ACC112 (cell line): ENCODE results near the gene RNASE8.

Experiments used
- H2AFZ ChIP-seq: fragments of 200-600 bp; sonication (generic); one replicate; pipeline ENCODE4 v1.6.0; 2017; ENCODE audit warnings: antibody characterized with exemption, low read length; ENCODE audit not compliant: unreplicated experiment
- H3K27ac ChIP-seq: fragments of 200-600 bp; sonication (generic); 2 replicates; pipeline ENCODE4 v1.5.1; 2014; ENCODE audit warnings: low read depth, mild to moderate bottlenecking, antibody characterized with exemption, low read length, moderate library complexity
- H3K27me3 ChIP-seq: fragments of 200-600 bp; sonication (generic); 2 replicates; pipeline ENCODE4 v1.6.1; 2014; ENCODE audit warnings: mild to moderate bottlenecking, antibody characterized with exemption, low read length, moderate library complexity, mixed read lengths; ENCODE audit not compliant: insufficient read depth
- H3K36me3 ChIP-seq: fragments of 200-600 bp; sonication (generic); 2 replicates; pipeline ENCODE4 v1.6.1; 2016; ENCODE audit warnings: mild to moderate bottlenecking, antibody characterized with exemption, low read length, moderate library complexity, mixed read lengths; ENCODE audit not compliant: insufficient read depth
- H3K4me1 ChIP-seq: fragments of 200-600 bp; sonication (generic); one replicate; pipeline ENCODE4 v1.6.1; 2016; ENCODE audit warnings: low read length, mixed read lengths; ENCODE audit not compliant: insufficient read depth, unreplicated experiment, control insufficient read depth
- H3K4me3 ChIP-seq: fragments of 200-600 bp; sonication (generic); 2 replicates; pipeline ENCODE4 v1.5.1; 2014; ENCODE audit warnings: mild to moderate bottlenecking, low read depth, low read length
- H3K79me2 ChIP-seq: fragments of 200-600 bp; sonication (generic); one replicate; pipeline ENCODE4 v1.6.0; 2016; ENCODE audit warnings: low read length; ENCODE audit not compliant: control insufficient read depth, unreplicated experiment, insufficient read depth

The RNASE8 gene

GRCh38 chr14:21101802-21102413 is 44.3 kb downstream of the RNASE8 start:
- H3K79me2 ChIP-seq = no peaks in the 10 kb centered on the region
- H3K36me3 ChIP-seq = no peaks in the 10 kb centered on the region
- H3K4me1 ChIP-seq = peaks cover 44% of the 10 kb centered on the region
- peak overlapping the region; percentile 82; the same call in 1 of the 2 replicates for H3K4me3 ChIP-seq
- H3K27me3 ChIP-seq = no peaks in the 10 kb centered on the region
- H2AFZ ChIP-seq = no peak overlapping the region
- H3K27ac ChIP-seq = no peak overlapping the region

- Histone ChIP-seq H2AFZ (peak overlapping the region; percentile 48), H3K27ac (no peak overlapping the region), H3K79me2 (no peaks in the 10 kb centered on the region), H3K36me3 (no peaks in the 10 kb centered on the region), H3K4me3 (peak overlapping the region; percentile 82), H3K27me3 (no peaks in the 10 kb centered on the region), H3K4me1 (peaks cover 51% of the 10 kb centered on the region)
Measured at GRCh38 chr14:21102521-21103410, 45.1 kb downstream of the RNASE8 start.

- peaks cover 54% of the 10 kb centered on the region for H3K4me1 ChIP-seq
Measured at GRCh38 chr14:21103411-21103709, 45.7 kb downstream of the RNASE8 start.

GRCh38 chr14:21103710-21104447 is 46.3 kb downstream of the RNASE8 start:
- peak overlapping the region; percentile 87 for H2AFZ ChIP-seq
- no peaks in the 10 kb centered on the region for H3K27me3 ChIP-seq
- peaks cover 54% of the 10 kb centered on the region for H3K4me1 ChIP-seq
- no peaks in the 10 kb centered on the region for H3K79me2 ChIP-seq
- peak overlapping the region; percentile 92 for H3K27ac ChIP-seq
- H3K4me3 ChIP-seq = peak overlapping the region; percentile 82
- H3K36me3 ChIP-seq = no peaks in the 10 kb centered on the region

More at GRCh38 chr14:21103411-21103709, 45.7 kb downstream of the RNASE8 start:
- Histone ChIP-seq H3K79me2 (no peaks in the 10 kb centered on the region), H3K36me3 (no peaks in the 10 kb centered on the region), H3K4me3 (peak overlapping the region; percentile 82), H3K27ac (peak overlapping the region; percentile 92), H3K27me3 (no peaks in the 10 kb centered on the region), H2AFZ (peak overlapping the region; percentile 48)

GRCh38 chr14:21104448-21105060 is 46.9 kb downstream of the RNASE8 start:
- Histone ChIP-seq H3K27ac (peak overlapping the region; percentile 92), H3K4me3 (peak overlapping the region; percentile 82), H3K27me3 (no peaks in the 10 kb centered on the region), H3K79me2 (no peaks in the 10 kb centered on the region), H3K4me1 (peaks cover 50% of the 10 kb centered on the region), H2AFZ (peak overlapping the region; percentile 87), H3K36me3 (no peaks in the 10 kb centered on the region)

GRCh38 chr14:21105095-21105494 is 47.5 kb downstream of the RNASE8 start:
- peak overlapping the region; percentile 92; the same call in 1 of the 2 replicates for H3K27ac ChIP-seq
- H3K27me3 ChIP-seq = no peaks in the 10 kb centered on the region
- H3K4me1 ChIP-seq = peaks cover 47% of the 10 kb centered on the region
- no peak overlapping the region for H2AFZ ChIP-seq
- H3K36me3 ChIP-seq = no peaks in the 10 kb centered on the region
- no peak overlapping the region; the same call in 1 of the 2 replicates for H3K4me3 ChIP-seq
- H3K79me2 ChIP-seq = no peaks in the 10 kb centered on the region

- H2AFZ ChIP-seq = peak overlapping the region; percentile 83
- H3K79me2 ChIP-seq = no peaks in the 10 kb centered on the region
- peak overlapping the region; percentile 91 for H3K27ac ChIP-seq
- H3K36me3 ChIP-seq = no peaks in the 10 kb centered on the region
- no peaks in the 10 kb centered on the region; the same call in 1 of the 2 replicates for H3K27me3 ChIP-seq
- H3K4me1 ChIP-seq = peaks cover 47% of the 10 kb centered on the region
- H3K4me3 ChIP-seq = peak overlapping the region; percentile 28
Measured at GRCh38 chr14:21106176-21106497, 48.5 kb downstream of the RNASE8 start.

GRCh38 chr14:21106498-21107282 is 49.1 kb downstream of the RNASE8 start:
- H3K27ac ChIP-seq = peak overlapping the region; percentile 91
- H3K4me3 ChIP-seq = peak overlapping the region; percentile 28
- H3K4me1 ChIP-seq = peaks cover 47% of the 10 kb centered on the region
- no peaks in the 10 kb centered on the region for H3K79me2 ChIP-seq
- H2AFZ ChIP-seq = peak overlapping the region; percentile 83
- no peaks in the 10 kb centered on the region for H3K36me3 ChIP-seq
- no peaks in the 10 kb centered on the region; the same call in 1 of the 2 replicates for H3K27me3 ChIP-seq

- H2AFZ ChIP-seq = peak overlapping the region; percentile 59
- peak overlapping the region; percentile 91 for H3K27ac ChIP-seq
- peaks cover 42% of the 10 kb centered on the region for H3K4me1 ChIP-seq
Measured at GRCh38 chr14:21107283-21107800, 49.7 kb downstream of the RNASE8 start.

More at GRCh38 chr14:21107283-21107800, 49.7 kb downstream of the RNASE8 start:
- H3K79me2 ChIP-seq = no peaks in the 10 kb centered on the region
- no peaks in the 10 kb centered on the region; the same call in 1 of the 2 replicates for H3K27me3 ChIP-seq
- no peaks in the 10 kb centered on the region for H3K36me3 ChIP-seq
- no peak overlapping the region for H3K4me3 ChIP-seq
